HG03565 (cell line): ENCODE results near the gene P2RX1.

Experiments
- ATAC-seq: cut with Tn5 transposase; IDR thresholded peaks from one replicate; pipeline ENCODE4 v1.9.1; 2021; ENCODE audit warnings: mild to moderate bottlenecking, moderate library complexity; ENCODE audit not compliant: unreplicated experiment

Gene P2RX1

GRCh38 chr17:3907483-3908216, 8.6 kb downstream of the P2RX1 start:
- ATAC-seq = no peak

DNA sequence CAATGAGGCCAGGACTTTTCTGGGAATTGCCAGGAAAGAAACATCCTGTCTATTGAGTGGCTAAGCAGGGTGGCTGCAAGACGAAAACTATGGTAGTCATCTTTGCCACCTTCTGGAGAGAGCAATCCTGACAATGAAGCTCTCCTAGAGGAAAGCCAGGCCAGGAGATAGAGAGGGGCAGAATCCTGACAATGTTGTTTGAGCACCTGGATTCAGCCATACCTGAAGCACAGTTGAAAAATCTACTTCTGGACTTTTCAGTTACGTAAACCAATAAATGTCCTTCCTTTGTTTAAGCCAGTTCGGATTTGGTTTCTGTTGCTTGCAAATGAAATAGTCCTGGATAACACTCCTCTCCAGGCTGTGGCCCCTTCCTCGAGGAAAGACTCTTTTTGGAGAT, 9.4 kb downstream of the P2RX1 start:
- no peak for ATAC-seq

DNA sequence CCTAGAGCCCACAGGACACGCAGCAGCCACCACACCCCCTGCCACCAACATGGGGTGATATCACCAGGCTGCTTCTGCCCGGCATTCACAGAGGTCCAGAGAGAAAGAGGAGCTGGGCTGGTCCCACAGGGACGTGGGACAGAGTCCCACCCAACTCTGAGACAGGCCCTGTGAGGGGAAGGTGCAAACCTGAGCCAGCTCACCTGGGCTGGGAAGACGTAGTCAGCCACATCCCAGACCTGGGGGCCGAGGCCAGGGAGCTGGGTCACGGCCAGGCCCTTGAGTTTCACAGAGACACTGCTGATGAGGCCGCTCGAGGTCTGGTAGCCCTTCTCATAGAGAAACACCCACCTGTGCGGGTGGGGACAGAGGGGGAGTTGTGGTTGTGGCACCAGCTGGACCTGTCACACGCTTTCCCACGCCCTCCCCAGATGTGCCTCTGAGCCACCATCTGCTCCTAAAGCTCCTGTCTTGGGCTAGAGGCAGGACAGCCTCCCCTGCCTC, 11.2 kb downstream of the P2RX1 start:
- no peak for ATAC-seq

DNA sequence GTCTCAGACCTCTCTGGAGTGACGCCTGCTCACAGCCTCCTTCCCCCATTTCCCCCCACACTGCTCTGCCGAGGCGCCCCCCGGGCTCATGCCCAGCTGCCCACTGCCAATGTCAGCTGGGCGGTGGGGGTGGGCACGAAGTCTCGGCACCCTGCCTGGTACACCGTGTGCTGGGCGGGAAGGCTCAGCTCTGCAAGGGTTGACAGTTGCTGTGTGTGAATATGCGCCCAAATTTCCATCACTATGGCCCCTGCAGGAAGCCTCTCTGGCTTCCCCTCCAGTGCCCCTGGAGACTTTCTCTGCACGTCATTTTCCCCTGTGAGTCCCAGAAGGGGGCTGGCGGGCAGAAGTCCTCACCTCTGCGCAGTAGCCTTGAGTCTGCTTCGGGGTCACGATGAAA, 11.8 kb downstream of the P2RX1 start:
- no peak for ATAC-seq

- ATAC-seq = no peak
Measured at GRCh38 chr17:3903881-3904290, 12.4 kb downstream of the P2RX1 start.

GRCh38 chr17:3903051-3903825, 13.0 kb downstream of the P2RX1 start:
- ATAC-seq = no peak

DNA sequence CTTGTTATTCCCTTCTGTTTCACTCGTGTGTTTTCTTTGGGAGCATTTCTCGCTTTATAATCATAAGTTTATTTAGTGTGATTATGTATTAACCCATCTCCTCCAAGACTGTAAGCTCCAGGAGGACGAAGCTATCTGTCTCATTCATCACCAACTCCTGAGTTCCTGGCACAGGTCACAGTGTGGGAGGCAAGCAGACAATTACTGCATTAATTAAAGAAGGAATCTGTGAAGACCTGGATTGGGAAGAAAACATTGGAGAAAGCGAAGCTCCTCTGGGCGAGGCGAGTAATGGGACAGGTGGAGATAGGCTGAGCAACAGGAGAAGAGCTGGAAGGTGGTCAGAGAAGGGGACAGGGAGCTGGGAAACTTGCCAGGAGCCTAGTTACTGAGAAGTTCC, 15.6 kb downstream of the P2RX1 start:
- no peak for ATAC-seq

GRCh38 chr17:3897731-3898130, 18.5 kb downstream of the P2RX1 start:
- no peak for ATAC-seq

DNA sequence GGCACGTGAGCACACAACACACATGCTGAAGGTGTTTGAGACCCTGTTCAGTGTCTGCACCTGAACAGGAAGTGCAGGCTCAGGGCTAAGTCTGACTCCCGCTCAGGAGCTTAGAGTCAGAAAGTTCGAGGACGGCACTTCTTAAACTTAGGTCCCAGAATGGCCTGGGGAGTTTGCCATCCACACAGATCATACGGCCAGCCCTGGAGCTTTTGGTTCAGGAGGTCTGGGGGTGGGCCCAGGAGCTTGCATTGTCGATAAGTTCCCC, 19.4 kb downstream of the P2RX1 start:
- ATAC-seq = no peak

GRCh38 chr17:3896108-3896967, 19.9 kb downstream of the P2RX1 start:
- ATAC-seq = no peak

DNA sequence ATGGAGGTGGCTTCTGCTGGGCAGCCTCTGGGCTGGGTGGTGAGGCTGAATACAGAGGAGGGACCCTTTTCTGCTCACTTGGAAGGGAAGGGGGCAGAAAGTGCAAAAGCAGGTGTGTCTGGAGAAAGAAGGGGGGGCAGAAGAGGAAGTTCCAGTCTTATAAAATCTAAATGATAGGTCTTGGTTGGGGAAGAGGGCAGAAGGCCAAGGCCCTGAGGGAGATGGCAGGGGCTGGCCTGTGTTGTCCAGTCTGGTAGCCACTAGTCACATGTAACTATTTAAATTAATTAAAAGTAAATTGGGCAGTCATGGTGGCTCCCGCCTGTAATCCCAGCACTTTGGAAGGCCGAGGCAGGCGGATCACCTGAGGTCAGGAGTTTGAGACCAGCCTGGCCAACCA, 20.9 kb downstream of the P2RX1 start:
- no peak for ATAC-seq

DNA sequence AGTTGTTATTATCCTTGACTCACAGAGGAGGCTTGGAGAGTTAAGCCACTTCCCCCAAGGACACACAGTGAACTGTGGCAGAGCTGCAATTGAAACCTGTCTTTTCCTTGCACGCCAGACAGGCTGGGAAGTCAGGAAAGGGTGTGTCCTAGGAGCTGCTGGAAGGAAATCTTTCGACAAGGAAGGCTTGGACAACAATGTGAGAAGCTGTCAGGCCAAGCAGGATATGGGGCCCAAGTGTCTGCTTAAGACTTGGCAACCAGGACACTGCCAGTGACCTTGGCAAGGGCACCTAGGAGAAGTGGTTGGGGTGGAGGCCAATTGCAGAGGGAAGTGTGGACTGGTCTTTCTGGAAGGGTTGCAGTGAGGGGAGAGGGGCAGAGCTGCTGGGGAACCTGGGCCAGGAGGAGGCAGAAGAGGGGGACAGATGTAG, 21.3 kb downstream of the P2RX1 start:
- ATAC-seq = no peak

- ATAC-seq = no peak
Measured at GRCh38 chr17:3894188-3894587, 22.1 kb downstream of the P2RX1 start.

GRCh38 chr17:3893720-3894116, 22.5 kb downstream of the P2RX1 start:
- no peak for ATAC-seq

- ATAC-seq = peak; percentile 78
Measured at GRCh38 chr17:3893003-3893719, 23.1 kb downstream of the P2RX1 start, which contains the start of gene CAMKK1. CAMKK1 (minus strand) TSS chr17:3893053; CDS start chr17:3885687, 7,366 bp downstream.

- peak; percentile 6 for ATAC-seq
Measured at GRCh38 chr17:3892095-3892998, 23.9 kb downstream of the P2RX1 start.

DNA sequence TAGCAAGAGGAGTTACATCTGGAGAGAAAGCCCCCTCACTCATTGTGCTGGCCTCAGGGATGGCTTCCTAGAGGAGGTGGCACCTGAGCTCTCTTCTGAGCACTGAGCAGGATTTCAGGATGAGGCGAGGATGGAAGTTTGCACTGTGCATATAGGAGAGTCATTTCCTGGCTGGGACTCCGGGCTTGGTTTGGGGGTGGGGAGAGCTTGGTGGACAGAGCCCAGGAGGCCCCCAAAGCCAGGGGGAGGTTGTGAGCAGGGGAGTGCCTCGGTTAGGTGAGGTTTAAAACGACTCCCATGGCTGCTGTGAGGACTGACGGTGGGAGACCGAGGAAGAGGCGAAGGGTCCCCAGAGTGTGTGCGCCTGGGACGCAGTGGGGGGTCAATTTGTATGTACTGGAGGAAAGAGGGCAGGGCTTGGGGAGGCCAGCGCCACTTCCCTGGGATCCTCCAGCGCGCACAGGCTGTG, 24.6 kb downstream of the P2RX1 start:
- no peak for ATAC-seq

DNA sequence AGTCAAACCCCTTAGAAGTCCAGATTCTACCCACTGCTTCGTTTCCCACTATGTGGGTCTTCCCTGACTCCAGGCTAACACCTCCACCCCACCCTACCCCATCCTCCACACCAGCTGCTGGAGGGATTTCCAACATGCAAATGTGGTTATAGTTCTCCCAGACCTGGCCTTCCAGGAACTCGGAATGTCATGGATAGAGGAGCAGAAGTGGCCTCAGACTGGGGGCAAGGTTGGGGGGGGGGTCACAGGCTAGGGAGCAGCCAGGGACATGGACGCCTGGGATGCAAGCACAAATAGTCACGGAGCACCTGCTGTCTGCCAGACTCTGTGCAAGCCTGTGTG, 25.4 kb downstream of the P2RX1 start:
- no peak for ATAC-seq

DNA sequence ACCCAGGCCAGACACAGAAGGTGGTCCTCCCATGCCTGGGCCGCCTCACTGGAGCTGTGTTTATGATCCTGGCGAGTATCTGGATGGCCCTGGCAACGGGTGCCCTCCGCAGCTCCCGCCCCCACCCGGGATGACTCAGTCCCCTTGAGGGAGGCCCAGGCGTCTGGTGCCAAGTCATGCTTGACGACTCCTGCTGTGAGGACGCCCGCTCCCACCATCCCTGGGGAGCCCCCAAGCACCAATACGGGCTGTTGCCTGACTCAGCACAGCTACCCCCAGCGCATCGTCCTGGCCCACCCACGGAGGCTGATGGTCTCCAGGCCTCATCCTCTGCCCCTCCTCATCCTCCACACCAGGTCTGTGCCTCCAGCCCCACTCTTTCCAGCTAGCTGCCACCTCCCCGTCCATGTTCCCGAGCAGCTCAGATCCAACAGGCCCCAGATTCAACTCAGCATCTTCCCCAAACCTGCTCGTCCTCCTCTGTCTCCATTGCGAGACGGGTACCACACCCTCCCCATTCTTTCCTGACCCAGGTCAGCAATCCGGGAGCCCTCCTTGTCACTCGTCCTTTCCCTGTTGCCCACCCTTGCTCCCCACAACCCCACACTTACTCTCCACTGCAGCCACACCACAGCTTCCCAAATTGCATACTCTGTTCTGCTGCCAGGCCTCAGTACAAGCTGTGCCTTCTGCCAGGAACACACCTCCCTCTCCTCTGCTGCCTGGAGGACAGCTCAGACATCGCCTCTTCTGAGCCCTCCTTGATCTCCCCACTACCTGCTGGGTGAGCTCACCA, 26.0 kb downstream of the P2RX1 start:
- ATAC-seq = no peak
